Common myeloid progenitor, CD34-positive (primary cell): ENCODE data around the gene UBTD1.
A peak's percentile ranks its signal among the peaks of the same experiment; 100 is the strongest.

Experiments used
- CTCF ChIA-PET: fragments of 350-600 bp; sonication (Branson Sonifier 250); formaldehyde crosslinking; loops from one replicate; lab custom pipeline; 2021; ENCODE audit warnings: antibody characterized with exemption; lab: Charles Lee
- POLR2A ChIA-PET: fragments of 350-600 bp; sonication (Branson Sonifier 250); formaldehyde crosslinking; loops from one replicate; lab custom pipeline; 2021; ENCODE audit warnings: antibody characterized with exemption; lab: Charles Lee
- DNase-seq, 3 donors: peaks; one replicate each; pipeline versions ENCODE4 v3.0.0 to v3.0.0-alpha.2; 2013
- H3K27ac ChIP-seq, 2 experiments: 1 replicate in 1 of 2; 2 replicates in 1 of 2; pipeline ENCODE4 v1.7.0; 2013; ENCODE audit warnings: inconsistent platforms in 2 of 2, low read length in 2 of 2, mild to moderate bottlenecking in 2 of 2, low read depth in 1 of 2, moderate library complexity in 1 of 2; ENCODE audit not compliant: severe bottlenecking in 2 of 2, insufficient read depth in 1 of 2, poor library complexity in 1 of 2
- H3K27me3 ChIP-seq, 5 experiments: replicated peaks in 2 of 5; 1 replicate in 3 of 5; 2 replicates in 2 of 5; pipeline versions ENCODE4 v1.6.1 to v1.7.0; 2013; ENCODE audit warnings: low read length in 4 of 5, mild to moderate bottlenecking in 2 of 5, moderate library complexity in 2 of 5, inconsistent platforms in 1 of 5; ENCODE audit not compliant: insufficient read depth in 5 of 5, control insufficient read depth in 4 of 5
- H3K36me3 ChIP-seq, 4 experiments: 1 replicate in 2 of 4; 2 replicates in 2 of 4; pipeline versions ENCODE4 v1.6.1 to v1.7.0; 2013; ENCODE audit warnings: low read length in 3 of 4, control low read depth in 1 of 4, mild to moderate bottlenecking in 1 of 4; ENCODE audit not compliant: control insufficient read depth in 4 of 4, insufficient read depth in 4 of 4
- H3K4me1 ChIP-seq, 4 experiments: 1 replicate in 3 of 4; 2 replicates in 1 of 4; pipeline versions ENCODE4 v1.6.1 to v1.7.1; 2013; ENCODE audit warnings: low read length in 3 of 4, mild to moderate bottlenecking in 3 of 4, control low read depth in 1 of 4, inconsistent platforms in 1 of 4, moderate library complexity in 1 of 4; ENCODE audit not compliant: control insufficient read depth in 4 of 4, insufficient read depth in 4 of 4; ENCODE audit errors: control extremely low read depth in 1 of 4
- H3K4me3 ChIP-seq, 7 experiments: 1 replicate in 4 of 7; 2 replicates in 3 of 7; pipeline versions ENCODE4 v1.5.1 to v1.7.0; 2013; ENCODE audit warnings: mild to moderate bottlenecking in 7 of 7, low read length in 6 of 7, moderate library complexity in 6 of 7, inconsistent platforms in 2 of 7, low read depth in 2 of 7, control low read depth in 1 of 7; ENCODE audit not compliant: insufficient read depth in 4 of 7, control insufficient read depth in 1 of 7; ENCODE audit errors: extremely low read depth in 1 of 7
- H3K9me3 ChIP-seq, 5 experiments: 1 replicate in 4 of 5; 2 replicates in 1 of 5; pipeline versions ENCODE4 v1.6.1 to v1.7.1; 2013; ENCODE audit warnings: low read length in 4 of 5, mild to moderate bottlenecking in 2 of 5, inconsistent platforms in 1 of 5, low read depth in 1 of 5, moderate library complexity in 1 of 5; ENCODE audit not compliant: control insufficient read depth in 4 of 5, insufficient read depth in 2 of 5; ENCODE audit errors: control extremely low read depth in 1 of 5
- WGBS: methylation state at CpG from one replicate; pipeline ENCODE4 v1.1.5; 2013; ENCODE audit not compliant: insufficient coverage; 5-methylcytosine and 5-hydroxymethylcytosine counted together

UBTD1 gene

DNA sequence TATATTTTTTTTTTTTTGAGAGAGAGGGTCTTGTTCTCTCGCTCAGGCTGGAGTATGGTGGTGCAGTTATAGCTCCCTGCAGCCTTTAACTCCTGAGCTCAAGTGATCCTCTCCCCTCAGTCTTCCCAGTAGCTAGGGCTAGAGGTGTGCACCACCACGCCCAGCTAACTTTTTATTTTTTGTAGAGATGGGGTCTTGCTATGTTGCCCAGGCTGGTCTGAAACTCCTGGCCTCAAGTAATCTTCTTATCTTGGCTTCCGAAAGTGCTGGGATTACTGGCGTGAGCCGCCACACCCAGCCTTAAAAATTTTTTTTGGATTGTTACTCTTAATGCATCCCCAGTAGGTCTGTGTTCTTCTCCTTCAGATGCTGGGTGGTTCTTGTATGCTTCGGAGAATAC lies 4.2 kb downstream of the UBTD1 start:
- no peak overlapping the region for H3K4me3 ChIP-seq
- H3K4me1 ChIP-seq: peaks cover 2 to 27% (median 15%) of the 10 kb centered on the region in 4 experiments
- no peaks in the 10 kb centered on the region for H3K36me3 ChIP-seq
- no peak overlapping the region for H3K27ac ChIP-seq
- CTCF ChIA-PET: interaction anchor here (1.5 kb wide), 1 partner anchor 11 kb away, joined by 5 read pairs; no protein-coding TSS in a partner anchor
- H3K27me3 ChIP-seq: peaks cover 8 to 27% (median 14%) of the 10 kb centered on the region in 5 experiments
- WGBS: 100% methylated on average over 3 of the region's 6 CpGs
- POLR2A ChIA-PET: no interaction called here
- no peaks in the 10 kb centered on the region for H3K9me3 ChIP-seq
- no peak for DNase-seq

DNA sequence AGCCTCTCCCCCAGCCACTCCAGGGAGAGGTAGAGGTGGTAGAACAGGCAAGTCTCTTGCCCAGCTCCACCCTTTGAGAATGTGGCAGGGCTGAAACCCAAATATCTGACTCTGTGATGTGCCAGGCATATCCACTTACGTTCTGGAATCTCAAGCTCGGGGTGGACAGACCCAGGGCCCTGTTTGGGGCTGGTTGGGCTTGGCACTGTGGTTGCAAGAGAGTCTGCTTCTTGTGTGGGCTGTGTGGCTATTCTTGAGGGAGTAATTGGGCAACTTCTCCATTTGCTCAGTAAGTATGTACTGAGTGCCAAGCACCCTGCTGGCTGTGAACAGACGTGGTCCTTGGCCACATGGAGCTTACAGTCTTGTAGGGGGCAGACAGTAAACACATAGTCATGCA lies 4.7 kb downstream of the UBTD1 start:
- CTCF ChIA-PET: no interaction called here
- Histone ChIP-seq H3K27ac (no peak overlapping the region), H3K36me3 (no peaks in the 10 kb centered on the region), H3K27me3 (peaks cover 8 to 27% (median 14%) of the 10 kb centered on the region in 5 experiments), H3K4me3 (no peak overlapping the region), H3K9me3 (no peaks in the 10 kb centered on the region), H3K4me1 (peaks cover 2 to 27% (median 14%) of the 10 kb centered on the region in 4 experiments)
- no peak for DNase-seq
- POLR2A ChIA-PET: no interaction called here
- WGBS: no CpG with 5 or more reads among the region's 3 CpGs

DNA sequence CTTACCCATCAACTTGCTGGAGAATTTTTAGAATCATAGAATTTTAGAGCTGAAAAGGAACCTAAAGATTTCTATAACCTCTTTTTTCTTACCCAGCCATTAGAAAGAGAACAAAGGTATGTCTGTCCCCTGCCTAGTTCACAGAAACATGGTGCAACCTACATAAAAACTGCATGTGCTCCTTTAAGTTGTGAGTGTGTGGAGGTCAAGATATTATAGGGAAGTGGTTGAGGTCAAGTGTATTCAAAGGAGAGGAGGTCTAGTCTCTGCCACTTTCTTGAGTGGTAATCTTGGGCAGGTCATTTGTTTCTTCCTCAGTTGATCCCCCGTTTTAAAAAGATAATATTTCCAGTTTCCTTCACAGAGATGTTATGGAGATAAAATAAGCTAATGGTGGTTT lies 6.4 kb downstream of the UBTD1 start:
- POLR2A ChIA-PET: no interaction called here
- WGBS: no CpG with 5 or more reads among the region's 1 CpG
- CTCF ChIA-PET: interaction anchor here (0.7 kb wide), 1 partner anchor 10 kb away, joined by 3 read pairs; no protein-coding TSS in a partner anchor

DNA sequence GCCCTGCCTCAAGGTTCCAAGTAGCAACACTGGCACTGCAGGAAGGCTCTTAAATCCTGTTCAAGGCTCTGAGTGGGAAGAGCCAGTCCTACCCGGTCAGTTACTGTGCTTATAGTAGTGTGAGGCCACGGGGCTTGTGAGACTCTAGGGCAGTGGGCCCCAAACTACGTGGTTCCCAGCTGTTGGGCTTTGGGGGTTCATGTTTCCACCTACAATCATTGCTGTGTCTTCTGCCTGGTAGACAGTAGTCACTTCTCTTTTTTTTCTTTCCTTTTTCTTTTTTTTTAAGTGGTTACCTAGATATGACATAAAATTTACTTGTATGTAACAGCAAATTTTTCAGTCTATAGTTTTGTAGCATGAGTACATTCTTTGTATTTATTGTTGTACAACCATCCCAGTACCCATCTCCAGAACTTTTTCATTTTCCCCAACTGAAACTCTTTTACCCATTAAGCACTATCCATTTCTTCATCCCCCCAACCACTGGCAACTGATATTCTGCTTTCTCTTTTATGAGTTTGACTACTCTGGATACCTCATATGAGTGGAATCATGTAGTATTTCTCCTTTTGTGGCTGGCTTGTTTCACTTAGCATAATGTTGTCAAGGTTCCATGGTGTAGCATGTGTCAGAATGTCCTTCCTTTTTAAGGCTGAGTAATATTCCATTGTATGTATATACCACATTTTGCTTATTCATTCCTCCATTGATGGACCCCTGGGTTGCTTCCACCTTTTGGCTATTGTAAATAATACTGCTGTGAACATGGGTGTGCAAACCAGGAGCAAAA lies 7.7 kb downstream of the UBTD1 start:
- Histone ChIP-seq H3K9me3 (no peaks in the 10 kb centered on the region), H3K36me3 (no peaks in the 10 kb centered on the region), H3K27me3 (peaks cover 0 to 9% (median 0%) of the 10 kb centered on the region in 5 experiments), H3K4me3 (no peak overlapping the region), H3K27ac (no peak overlapping the region), H3K4me1 (peaks cover 0 to 13% (median 0%) of the 10 kb centered on the region in 4 experiments)
- CTCF ChIA-PET: no interaction called here
- peak in 1 of 3 donors; percentile 17 for DNase-seq
- POLR2A ChIA-PET: no interaction called here
- WGBS: 100% methylated on average over 3 of the region's 3 CpGs

More for the DNA sequence above, 6.4 kb downstream of the UBTD1 start:
- no peaks in the 10 kb centered on the region for H3K36me3 ChIP-seq
- peaks cover 0 to 15% (median 1%) of the 10 kb centered on the region in 4 experiments for H3K4me1 ChIP-seq
- H3K27ac ChIP-seq: no peak overlapping the region
- H3K9me3 ChIP-seq: no peaks in the 10 kb centered on the region
- H3K4me3 ChIP-seq: no peak overlapping the region
- no peak for DNase-seq
- H3K27me3 ChIP-seq: peaks cover 1 to 20% (median 9%) of the 10 kb centered on the region in 5 experiments

DNA sequence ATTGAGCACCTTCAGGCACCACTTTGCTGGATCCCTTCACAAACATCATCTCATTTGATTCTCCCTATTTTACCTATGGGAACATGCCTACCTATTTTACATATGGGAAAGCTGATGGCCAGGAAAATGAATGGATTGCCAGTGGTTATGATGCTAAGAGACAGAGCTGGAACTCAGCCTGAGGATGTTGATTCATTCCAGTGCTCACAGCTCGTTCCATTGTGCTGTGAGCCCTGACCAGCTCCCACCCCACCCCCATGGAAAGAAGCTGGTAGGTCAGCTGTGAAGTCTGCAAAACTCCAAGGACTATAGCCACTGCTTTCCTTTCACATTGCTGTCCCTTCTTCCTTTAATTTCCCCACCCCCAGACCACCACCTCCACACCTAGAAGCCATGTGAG lies 9.6 kb downstream of the UBTD1 start:
- no peak overlapping the region for H3K4me3 ChIP-seq
- ChIA-PET CTCF (interaction anchor here (0.7 to 1.3 kb wide), 2 partner anchors 45 kb away, joined by 3 read pairs; no protein-coding TSS in a partner anchor), POLR2A (no interaction called here)
- no peaks in the 10 kb centered on the region for H3K36me3 ChIP-seq
- H3K27me3 ChIP-seq: peaks cover 0 to 2% (median 0%) of the 10 kb centered on the region in 5 experiments
- 100% methylated on average over 1 of the region's 1 CpG for WGBS
- peaks cover 0 to 13% (median 0%) of the 10 kb centered on the region in 4 experiments for H3K4me1 ChIP-seq
- no peak overlapping the region for H3K27ac ChIP-seq
- DNase-seq: no peak
- no peaks in the 10 kb centered on the region for H3K9me3 ChIP-seq

DNA sequence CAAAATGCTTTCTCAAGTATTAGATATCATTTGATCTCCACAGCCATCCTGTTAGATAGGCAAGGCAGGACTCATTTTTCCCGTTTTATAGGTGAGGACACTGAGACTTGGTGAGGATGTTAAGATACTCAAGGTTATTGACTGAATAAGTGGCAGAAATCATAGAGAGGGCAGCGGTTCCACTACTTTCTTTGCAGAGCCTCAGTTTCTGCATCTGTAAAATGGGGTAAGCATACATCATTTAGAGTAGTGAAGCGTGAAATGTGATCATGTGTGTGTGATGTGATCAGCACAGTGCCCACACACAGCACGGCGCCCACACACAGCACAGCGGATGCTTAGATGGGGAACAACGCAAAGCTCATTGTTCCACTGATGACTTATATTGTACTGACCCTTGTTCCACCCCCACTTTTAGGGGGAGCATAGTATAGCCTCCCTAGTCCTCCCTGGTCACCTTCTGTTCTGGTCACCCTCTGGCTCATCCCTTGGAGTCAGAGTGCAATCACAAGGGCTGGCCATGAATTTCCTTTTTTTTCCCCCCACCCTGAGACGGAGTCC lies 10.5 kb downstream of the UBTD1 start:
- no peak for DNase-seq
- Histone ChIP-seq H3K27me3 (peaks cover 0 to 2% (median 0%) of the 10 kb centered on the region in 5 experiments), H3K36me3 (no peaks in the 10 kb centered on the region), H3K4me1 (peaks cover 0 to 13% (median 0%) of the 10 kb centered on the region in 4 experiments), H3K27ac (no peak overlapping the region), H3K9me3 (no peaks in the 10 kb centered on the region), H3K4me3 (no peak overlapping the region)
- WGBS: 87% methylated on average over 3 of the region's 8 CpGs
- POLR2A ChIA-PET: no interaction called here
- CTCF ChIA-PET: interaction anchor here (1.9 to 2.2 kb wide), 2 partner anchors 12 to 25 kb away, joined by 6 to 8 read pairs; no protein-coding TSS in a partner anchor

DNA sequence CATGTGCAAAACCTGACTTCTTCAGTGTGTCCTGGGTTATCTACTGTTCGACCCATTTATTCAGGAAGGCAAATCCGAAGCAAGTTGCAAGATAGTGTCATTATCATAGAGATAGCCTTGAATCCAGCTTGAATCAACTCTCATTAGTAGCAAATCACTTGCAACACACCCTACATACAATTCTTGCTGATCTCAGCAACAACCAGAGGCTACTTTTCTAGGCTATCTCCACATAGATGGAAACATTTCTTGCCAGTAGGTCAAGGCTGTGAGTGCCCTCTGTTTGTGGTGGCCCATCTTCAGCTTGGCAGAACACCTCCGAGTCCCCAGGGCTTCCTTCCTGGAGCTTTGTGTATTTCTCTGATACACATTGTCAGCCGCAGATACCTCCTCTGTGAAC lies 12.0 kb downstream of the UBTD1 start:
- Histone ChIP-seq H3K4me3 (no peak overlapping the region), H3K27ac (no peak overlapping the region), H3K4me1 (peaks cover 0 to 7% (median 0%) of the 10 kb centered on the region in 4 experiments), H3K27me3 (peaks cover 0 to 2% (median 0%) of the 10 kb centered on the region in 5 experiments), H3K9me3 (no peaks in the 10 kb centered on the region), H3K36me3 (no peaks in the 10 kb centered on the region)
- ChIA-PET POLR2A (no interaction called here), CTCF (interaction anchor here (1.2 to 2.2 kb wide), 4 partner anchors 11 to 44 kb away, joined by 3 to 8 read pairs (median 4); partner anchors contain the start of gene UBTD1)
- no peak for DNase-seq
- 94% methylated on average over 4 of the region's 4 CpGs for WGBS
